ENCODE results near the gene PVRIG. TPM values are rescaled to one million over a fixed set of nuclear protein-coding genes. Genes with fewer than 3 reads are reported as not detected.
"Not testable (repeated sequence)": the region's sequence is repeated elsewhere in the genome, so short reads cannot be mapped to it uniquely, and the experiment has no call there.

Gene PVRIG
- total RNA-seq, 5 donors from 2014 or later (not counting 1 experiment from before 2014, with no cell fraction given) = 45.0 to 96.8 (median 78.0) TPM

GRCh38 chr7:100247152-100247757 lies 27.5 kb downstream of the PVRIG start:
- Histone ChIP-seq H3K27ac (ENCODE audit: low read length) (no peak overlapping the region), H3K36me3 (ENCODE audit: control insufficient read depth in 2 of 2, extremely low read depth in 1 of 2, insufficient read depth in 1 of 2, low read length in 1 of 2) (no peaks in the 10 kb centered on the region), H3K4me3 (ENCODE audit: control insufficient read depth in 1 of 2, extremely low read depth in 1 of 2, low read length in 1 of 2) (no peak overlapping the region), H3K27me3 (replicated peaks in 1 of 2; ENCODE audit: control insufficient read depth in 2 of 2, extremely low read depth in 1 of 2, insufficient read depth in 2 of 2, low read length in 1 of 2) (no peaks in the 10 kb centered on the region), H3K9me3 (no peaks in the 10 kb centered on the region), H3K4me1 (ENCODE audit: control insufficient read depth in 1 of 2, extremely low read depth in 1 of 2, insufficient read depth in 2 of 2, low read length in 2 of 2) (peaks cover 0 to 9% of the 10 kb centered on the region in 2 experiments)
- CTCF ChIA-PET = no interaction called here
- Mint-ChIP-seq H3K27ac (no peak overlapping the region), H3K4me3 (no peak overlapping the region), H3K4me1 (peaks cover 12 to 26% (median 22%) of the 10 kb centered on the region in 3 donors), H3K9me3 (no peaks in the 10 kb centered on the region), H3K27me3 (no peaks in the 10 kb centered on the region), H3K36me3 (no peaks in the 10 kb centered on the region)
- DNase-seq = no peak
- no peak for ATAC-seq (replicated peaks in 1 of 4)
- POLR2A ChIA-PET = no interaction called here
- 62% methylated on average over 3 of the region's 11 CpGs for WGBS (ENCODE audit: insufficient coverage)

GRCh38 chr7:100248483-100248882 lies 28.7 kb downstream of the PVRIG start:
- Mint-ChIP-seq H3K27ac (peak overlapping the region in 1 of 2 donors; percentile 44), H3K9me3 (no peaks in the 10 kb centered on the region)
- 92% methylated on average over 10 of the region's 10 CpGs for WGBS (ENCODE audit: insufficient coverage)

GRCh38 chr7:100257017-100257416 lies 37.3 kb downstream of the PVRIG start:
- no peaks in the 10 kb centered on the region for H3K9me3 Mint-ChIP-seq
- ChIA-PET CTCF (no interaction called here), POLR2A (no interaction called here)
- peaks cover 0 to 6% (median 0%) of the 10 kb centered on the region in 3 donors for H3K4me1 Mint-ChIP-seq
- H3K27me3 Mint-ChIP-seq = no peaks in the 10 kb centered on the region
- no peak overlapping the region for H3K4me3 ChIP-seq (ENCODE audit: control insufficient read depth in 1 of 2, extremely low read depth in 1 of 2, low read length in 1 of 2)
- no peak overlapping the region for H3K27ac ChIP-seq (ENCODE audit: low read length)
- 93% methylated on average over 6 of the region's 7 CpGs for WGBS (ENCODE audit: insufficient coverage)
- H3K9me3 ChIP-seq = no peaks in the 10 kb centered on the region
- H3K4me1 ChIP-seq (ENCODE audit: control insufficient read depth in 1 of 2, extremely low read depth in 1 of 2, insufficient read depth in 2 of 2, low read length in 2 of 2) = no peaks in the 10 kb centered on the region
- no peak for ATAC-seq (replicated peaks in 1 of 4)
- DNase-seq = no peak
- H3K27me3 ChIP-seq (replicated peaks in 1 of 2; ENCODE audit: control insufficient read depth in 2 of 2, extremely low read depth in 1 of 2, insufficient read depth in 2 of 2, low read length in 1 of 2) = no peaks in the 10 kb centered on the region
- no peak overlapping the region for H3K27ac Mint-ChIP-seq
- H3K36me3 ChIP-seq (ENCODE audit: control insufficient read depth in 2 of 2, extremely low read depth in 1 of 2, insufficient read depth in 1 of 2, low read length in 1 of 2) = peaks cover 0 to 6% of the 10 kb centered on the region in 2 donors
- peaks cover 3% of the 10 kb centered on the region for H3K36me3 Mint-ChIP-seq
- no peak overlapping the region for H3K4me3 Mint-ChIP-seq

More at GRCh38 chr7:100248483-100248882, 28.7 kb downstream of the PVRIG start:
- Mint-ChIP-seq H3K36me3 (no peaks in the 10 kb centered on the region), H3K4me1 (peaks cover 12 to 18% (median 16%) of the 10 kb centered on the region in 3 donors), H3K27me3 (no peaks in the 10 kb centered on the region), H3K4me3 (no peak overlapping the region)
- peaks cover 0 to 7% of the 10 kb centered on the region in 2 experiments for H3K4me1 ChIP-seq (ENCODE audit: control insufficient read depth in 1 of 2, extremely low read depth in 1 of 2, insufficient read depth in 2 of 2, low read length in 2 of 2)
- H3K9me3 ChIP-seq = no peaks in the 10 kb centered on the region
- POLR2A ChIA-PET = no interaction called here
- ATAC-seq (replicated peaks in 1 of 4) (no peak), DNase-seq (no peak)
- no peak overlapping the region for H3K27ac ChIP-seq (ENCODE audit: low read length)
- no peaks in the 10 kb centered on the region for H3K27me3 ChIP-seq (replicated peaks in 1 of 2; ENCODE audit: control insufficient read depth in 2 of 2, extremely low read depth in 1 of 2, insufficient read depth in 2 of 2, low read length in 1 of 2)
- no peaks in the 10 kb centered on the region for H3K36me3 ChIP-seq (ENCODE audit: control insufficient read depth in 2 of 2, extremely low read depth in 1 of 2, insufficient read depth in 1 of 2, low read length in 1 of 2)
- CTCF ChIA-PET = no interaction called here
- H3K4me3 ChIP-seq (ENCODE audit: control insufficient read depth in 1 of 2, extremely low read depth in 1 of 2, low read length in 1 of 2) = no peak overlapping the region

GRCh38 chr7:100259984-100260383 lies 40.2 kb downstream of the PVRIG start:
- H3K9me3 ChIP-seq; H3K4me1 Mint-ChIP-seq; H3K4me3 Mint-ChIP-seq; H3K4me3 ChIP-seq (ENCODE audit: control insufficient read depth in 1 of 2, extremely low read depth in 1 of 2, low read length in 1 of 2); H3K27me3 ChIP-seq (replicated peaks in 1 of 2; ENCODE audit: control insufficient read depth in 2 of 2, extremely low read depth in 1 of 2, insufficient read depth in 2 of 2, low read length in 1 of 2); POLR2A ChIA-PET; H3K4me1 ChIP-seq (ENCODE audit: control insufficient read depth in 1 of 2, extremely low read depth in 1 of 2, insufficient read depth in 2 of 2, low read length in 2 of 2); ATAC-seq (replicated peaks in 1 of 4); CTCF ChIA-PET; H3K27me3 Mint-ChIP-seq; H3K9me3 Mint-ChIP-seq; H3K36me3 ChIP-seq (ENCODE audit: control insufficient read depth in 2 of 2, extremely low read depth in 1 of 2, insufficient read depth in 1 of 2, low read length in 1 of 2); H3K36me3 Mint-ChIP-seq; H3K27ac ChIP-seq (ENCODE audit: low read length); H3K27ac Mint-ChIP-seq; DNase-seq: not testable (repeated sequence)
- WGBS (ENCODE audit: insufficient coverage) = 91% methylated on average over 2 of the region's 8 CpGs

- CTCF ChIA-PET; DNase-seq; H3K4me3 Mint-ChIP-seq; H3K4me3 ChIP-seq (ENCODE audit: control insufficient read depth in 1 of 2, extremely low read depth in 1 of 2, low read length in 1 of 2); ATAC-seq (replicated peaks in 1 of 4); H3K9me3 ChIP-seq; H3K4me1 Mint-ChIP-seq; H3K4me1 ChIP-seq (ENCODE audit: control insufficient read depth in 1 of 2, extremely low read depth in 1 of 2, insufficient read depth in 2 of 2, low read length in 2 of 2); H3K27me3 ChIP-seq (replicated peaks in 1 of 2; ENCODE audit: control insufficient read depth in 2 of 2, extremely low read depth in 1 of 2, insufficient read depth in 2 of 2, low read length in 1 of 2); H3K36me3 ChIP-seq (ENCODE audit: control insufficient read depth in 2 of 2, extremely low read depth in 1 of 2, insufficient read depth in 1 of 2, low read length in 1 of 2); H3K27ac ChIP-seq (ENCODE audit: low read length); H3K27ac Mint-ChIP-seq; H3K27me3 Mint-ChIP-seq; H3K9me3 Mint-ChIP-seq; H3K36me3 Mint-ChIP-seq: not testable (repeated sequence)
- WGBS (ENCODE audit: insufficient coverage) = 60% methylated on average over 1 of the region's 4 CpGs
- POLR2A ChIA-PET = interaction anchor here in 1 of 2 donors (0.6 kb wide), 1 partner anchor 72 kb away, joined by 4 read pairs; no protein-coding TSS in a partner anchor
Observed at GRCh38 chr7:100262896-100263295, 43.1 kb downstream of the PVRIG start.

- H3K27ac Mint-ChIP-seq; H3K27ac ChIP-seq (ENCODE audit: low read length); H3K9me3 ChIP-seq; H3K36me3 Mint-ChIP-seq; H3K27me3 Mint-ChIP-seq; H3K4me3 Mint-ChIP-seq; H3K4me3 ChIP-seq (ENCODE audit: control insufficient read depth in 1 of 2, extremely low read depth in 1 of 2, low read length in 1 of 2); H3K9me3 Mint-ChIP-seq; DNase-seq; H3K36me3 ChIP-seq (ENCODE audit: control insufficient read depth in 2 of 2, extremely low read depth in 1 of 2, insufficient read depth in 1 of 2, low read length in 1 of 2); POLR2A ChIA-PET; CTCF ChIA-PET; ATAC-seq (replicated peaks in 1 of 4); H3K4me1 ChIP-seq (ENCODE audit: control insufficient read depth in 1 of 2, extremely low read depth in 1 of 2, insufficient read depth in 2 of 2, low read length in 2 of 2); H3K27me3 ChIP-seq (replicated peaks in 1 of 2; ENCODE audit: control insufficient read depth in 2 of 2, extremely low read depth in 1 of 2, insufficient read depth in 2 of 2, low read length in 1 of 2): not testable (repeated sequence)
- peaks cover 2 to 12% (median 5%) of the 10 kb centered on the region in 3 donors for H3K4me1 Mint-ChIP-seq
- 77% methylated on average over 3 of the region's 4 CpGs for WGBS (ENCODE audit: insufficient coverage)
Observed at GRCh38 chr7:100264223-100264622, 44.5 kb downstream of the PVRIG start.

- 100% methylated on average over 6 of the region's 7 CpGs for WGBS (ENCODE audit: insufficient coverage)
- H3K27ac Mint-ChIP-seq = not testable (repeated sequence)
Observed at GRCh38 chr7:100264669-100265165, 45.0 kb downstream of the PVRIG start.

More at GRCh38 chr7:100264669-100265165, 45.0 kb downstream of the PVRIG start:
- H3K27me3 Mint-ChIP-seq; H3K4me1 Mint-ChIP-seq; DNase-seq; H3K4me3 ChIP-seq (ENCODE audit: control insufficient read depth in 1 of 2, extremely low read depth in 1 of 2, low read length in 1 of 2); POLR2A ChIA-PET; H3K4me3 Mint-ChIP-seq; H3K36me3 ChIP-seq (ENCODE audit: control insufficient read depth in 2 of 2, extremely low read depth in 1 of 2, insufficient read depth in 1 of 2, low read length in 1 of 2); ATAC-seq (replicated peaks in 1 of 4); H3K36me3 Mint-ChIP-seq; H3K9me3 ChIP-seq; H3K9me3 Mint-ChIP-seq; H3K27me3 ChIP-seq (replicated peaks in 1 of 2; ENCODE audit: control insufficient read depth in 2 of 2, extremely low read depth in 1 of 2, insufficient read depth in 2 of 2, low read length in 1 of 2); H3K4me1 ChIP-seq (ENCODE audit: control insufficient read depth in 1 of 2, extremely low read depth in 1 of 2, insufficient read depth in 2 of 2, low read length in 2 of 2); H3K27ac ChIP-seq (ENCODE audit: low read length); CTCF ChIA-PET: not testable (repeated sequence)
